NB4 (cell line): Measurements from ENCODE around the gene PTPRK.

Source experiments
- DNase-seq: peaks from one replicate; pipeline ENCODE4 v3.0.0; 2010; ENCODE audit warnings: low read depth
- H3K4me3 ChIP-seq: one replicate; pipeline ENCODE4 v1.5.1; 2011; ENCODE audit warnings: mild to moderate bottlenecking, low read depth, low read length, moderate library complexity
- MYC ChIP-seq: IDR thresholded peaks from 2 replicates; pipeline ENCODE4 v1.6.1; 2011; ENCODE audit warnings: low read depth, low read length
- POLR2A ChIP-seq: IDR thresholded peaks from 2 replicates; pipeline ENCODE4 v1.6.1; 2011; ENCODE audit warnings: mild to moderate bottlenecking; ENCODE audit not compliant: insufficient read length; ENCODE audit errors: extremely low read depth
- TF ChIP-seq, protein P1 (sequence below): IDR thresholded peaks from one replicate; pipeline ENCODE4 v1.5.1; 2012; ENCODE audit warnings: low read depth, low read length
- TF ChIP-seq, protein P2 (sequence below): IDR thresholded peaks from 2 replicates; pipeline ENCODE4 v1.6.1; 2011; ENCODE audit warnings: low read depth, low read length

The PTPRK gene

DNA sequence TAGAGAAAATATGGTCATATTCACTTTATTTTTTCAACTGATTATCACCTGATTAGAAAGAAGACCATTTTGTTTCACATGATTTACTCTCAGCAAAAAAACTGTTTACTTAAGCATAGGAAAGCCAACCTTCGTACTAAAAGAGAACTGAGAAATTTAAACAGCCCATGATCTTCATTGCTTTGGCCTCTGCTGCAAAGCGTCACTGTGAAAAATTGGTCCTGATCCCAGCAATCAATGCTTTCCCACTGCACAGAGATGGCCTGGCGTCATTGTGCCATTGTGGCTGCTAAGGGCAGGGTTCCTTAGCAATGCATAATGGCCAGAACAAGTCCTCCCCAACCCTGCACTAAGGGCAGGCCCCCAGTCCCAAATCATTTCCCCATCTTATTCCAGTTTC lies 599.6 kb downstream of the PTPRK start:
- TF ChIP-seq, protein P1, sequence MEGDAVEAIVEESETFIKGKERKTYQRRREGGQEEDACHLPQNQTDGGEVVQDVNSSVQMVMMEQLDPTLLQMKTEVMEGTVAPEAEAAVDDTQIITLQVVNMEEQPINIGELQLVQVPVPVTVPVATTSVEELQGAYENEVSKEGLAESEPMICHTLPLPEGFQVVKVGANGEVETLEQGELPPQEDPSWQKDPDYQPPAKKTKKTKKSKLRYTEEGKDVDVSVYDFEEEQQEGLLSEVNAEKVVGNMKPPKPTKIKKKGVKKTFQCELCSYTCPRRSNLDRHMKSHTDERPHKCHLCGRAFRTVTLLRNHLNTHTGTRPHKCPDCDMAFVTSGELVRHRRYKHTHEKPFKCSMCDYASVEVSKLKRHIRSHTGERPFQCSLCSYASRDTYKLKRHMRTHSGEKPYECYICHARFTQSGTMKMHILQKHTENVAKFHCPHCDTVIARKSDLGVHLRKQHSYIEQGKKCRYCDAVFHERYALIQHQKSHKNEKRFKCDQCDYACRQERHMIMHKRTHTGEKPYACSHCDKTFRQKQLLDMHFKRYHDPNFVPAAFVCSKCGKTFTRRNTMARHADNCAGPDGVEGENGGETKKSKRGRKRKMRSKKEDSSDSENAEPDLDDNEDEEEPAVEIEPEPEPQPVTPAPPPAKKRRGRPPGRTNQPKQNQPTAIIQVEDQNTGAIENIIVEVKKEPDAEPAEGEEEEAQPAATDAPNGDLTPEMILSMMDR, result no peak
- TF ChIP-seq MYC, result no peak
- TF ChIP-seq, protein P2, sequence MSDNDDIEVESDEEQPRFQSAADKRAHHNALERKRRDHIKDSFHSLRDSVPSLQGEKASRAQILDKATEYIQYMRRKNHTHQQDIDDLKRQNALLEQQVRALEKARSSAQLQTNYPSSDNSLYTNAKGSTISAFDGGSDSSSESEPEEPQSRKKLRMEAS, result no peak
- no peak for TF ChIP-seq POLR2A
- H3K4me3 ChIP-seq, result no peak overlapping the region
- no peak for DNase-seq
